NCI-H1048 (cell line): Measurements from ENCODE around the gene HSPA12B.

ENCODE experiments used
- DNase-seq: peaks from one replicate; lab custom pipeline; 2025; lab: John Stamatoyannopoulos, UW

HSPA12B gene

GRCh38 chr20:3729811-3730540 lies 2.5 kb upstream of the HSPA12B start:
- DNase-seq = no peak

DNA sequence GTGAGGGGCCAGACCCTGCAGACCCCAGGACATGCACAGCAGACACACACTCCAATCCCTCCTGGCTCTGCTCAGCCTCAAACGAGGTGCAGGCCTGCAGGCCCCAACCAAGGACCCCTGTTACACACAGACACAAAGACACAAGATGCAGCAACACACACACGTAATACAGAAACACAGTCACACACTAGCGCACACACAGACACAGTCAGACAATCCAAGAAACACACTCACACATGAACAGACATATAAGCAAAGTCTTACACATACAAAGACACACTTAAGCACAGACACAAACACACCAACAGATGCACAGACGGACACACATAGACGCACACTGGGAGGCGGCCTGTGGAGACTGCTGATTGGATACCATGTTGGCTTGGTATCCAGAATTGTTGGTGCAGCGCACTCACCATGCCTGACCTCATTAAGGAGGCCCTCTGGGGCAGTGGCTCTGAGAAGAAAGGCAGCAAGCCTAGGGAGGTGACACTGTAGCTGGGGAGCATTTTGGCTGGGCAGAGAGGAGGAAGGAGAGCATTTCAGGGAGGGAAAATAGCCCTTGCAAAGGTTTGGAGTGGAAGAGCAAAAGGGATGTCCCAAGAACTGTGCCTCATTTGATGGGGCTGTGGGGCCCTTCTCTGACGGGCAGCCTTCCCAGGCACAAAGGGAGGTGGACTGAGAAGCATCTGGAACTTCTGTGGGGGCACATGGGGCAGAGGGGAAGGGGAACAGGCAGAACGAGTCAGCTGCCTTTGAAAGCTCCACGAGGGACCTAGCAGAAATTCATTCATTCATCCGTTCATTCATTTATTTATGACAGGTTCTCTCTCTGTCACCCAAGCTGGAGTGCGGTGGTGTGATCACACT lies 1.4 kb upstream of the HSPA12B start:
- DNase-seq = no peak

- no peak for DNase-seq
Measured at GRCh38 chr20:3731944-3732326, 550 bp upstream of the HSPA12B start.

DNA sequence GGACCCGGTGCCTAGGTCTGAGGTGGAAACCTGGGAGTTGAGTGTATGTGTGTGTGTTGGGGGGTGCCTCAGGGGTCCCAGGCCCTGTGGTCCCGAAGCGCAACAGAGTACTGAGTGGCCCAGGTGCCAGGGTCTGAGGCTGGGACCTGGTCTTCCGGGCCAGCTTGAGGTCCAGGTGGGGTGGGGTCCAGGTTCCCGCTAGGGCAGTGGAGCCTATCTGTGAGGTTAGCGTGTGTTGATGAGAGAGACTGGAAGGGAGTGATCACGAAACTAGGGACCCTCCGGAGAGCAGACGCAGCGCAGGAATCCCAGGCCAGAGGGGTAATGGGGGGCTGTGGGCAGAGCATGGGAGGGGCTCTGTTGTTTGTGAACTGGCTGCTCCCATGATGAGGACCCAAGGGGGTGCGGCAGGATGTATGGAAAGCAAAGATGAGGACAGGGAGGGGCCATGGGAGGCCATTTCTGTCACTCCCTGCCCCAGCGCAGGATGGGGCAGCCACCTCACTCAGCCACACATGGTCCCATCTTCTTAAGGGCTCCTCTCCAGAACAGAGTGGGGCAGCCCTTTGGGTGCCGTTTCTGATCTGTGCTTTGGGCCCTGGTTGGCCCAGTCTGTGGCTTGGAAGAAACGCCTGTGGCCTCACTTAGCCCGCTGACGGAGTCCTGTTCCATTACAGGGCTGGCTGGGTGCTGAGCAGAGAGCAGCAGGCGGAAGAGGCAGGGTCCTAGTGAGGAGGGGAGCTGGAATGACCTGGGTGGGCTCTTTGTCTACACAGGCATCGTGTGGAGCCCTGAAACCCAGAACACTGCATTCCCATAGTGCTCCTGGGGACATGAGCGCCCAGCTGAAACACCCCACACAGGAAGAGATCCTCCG lies 872 bp downstream of the HSPA12B start:
- DNase-seq = no peak

DNA sequence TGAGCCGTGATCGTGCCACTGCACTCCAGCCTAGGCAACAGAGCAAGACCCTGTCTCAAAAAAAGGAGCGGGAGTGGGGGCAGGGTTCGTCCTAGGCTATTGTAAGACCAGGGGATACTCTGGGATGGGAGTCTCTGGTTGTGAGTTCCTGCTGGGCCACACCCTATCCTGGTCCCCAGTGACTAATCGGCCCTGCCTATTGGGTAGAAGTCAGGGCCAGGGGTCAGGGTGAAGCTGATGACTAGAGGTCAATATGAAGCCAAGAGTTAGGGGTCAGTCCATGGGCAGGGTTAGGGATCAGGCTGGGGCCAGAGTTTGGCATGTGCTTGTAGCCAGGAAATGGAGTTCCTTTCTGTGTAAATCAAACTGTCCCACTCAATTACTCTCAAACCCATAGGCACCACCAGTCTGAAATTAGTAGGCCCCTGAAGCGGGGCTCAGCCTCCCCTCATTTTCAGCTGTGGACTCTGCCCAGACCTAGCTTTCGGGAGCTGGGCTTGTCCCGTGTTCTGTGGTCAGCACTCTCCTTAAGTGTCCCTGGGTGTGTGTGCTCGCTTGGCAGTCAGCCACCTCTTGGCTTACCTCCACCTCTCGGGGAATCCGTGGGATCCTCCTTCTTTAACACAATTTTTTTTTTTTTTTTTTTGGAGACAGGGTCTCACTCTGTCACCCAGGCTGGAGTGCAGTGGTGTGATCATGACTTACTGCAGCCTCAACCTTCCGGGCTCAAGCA lies 1.8 kb downstream of the HSPA12B start:
- no peak for DNase-seq

GRCh38 chr20:3735768-3736167 lies 3.3 kb downstream of the HSPA12B start:
- no peak for DNase-seq

GRCh38 chr20:3738111-3739053 lies 5.9 kb downstream of the HSPA12B start:
- DNase-seq = no peak

DNA sequence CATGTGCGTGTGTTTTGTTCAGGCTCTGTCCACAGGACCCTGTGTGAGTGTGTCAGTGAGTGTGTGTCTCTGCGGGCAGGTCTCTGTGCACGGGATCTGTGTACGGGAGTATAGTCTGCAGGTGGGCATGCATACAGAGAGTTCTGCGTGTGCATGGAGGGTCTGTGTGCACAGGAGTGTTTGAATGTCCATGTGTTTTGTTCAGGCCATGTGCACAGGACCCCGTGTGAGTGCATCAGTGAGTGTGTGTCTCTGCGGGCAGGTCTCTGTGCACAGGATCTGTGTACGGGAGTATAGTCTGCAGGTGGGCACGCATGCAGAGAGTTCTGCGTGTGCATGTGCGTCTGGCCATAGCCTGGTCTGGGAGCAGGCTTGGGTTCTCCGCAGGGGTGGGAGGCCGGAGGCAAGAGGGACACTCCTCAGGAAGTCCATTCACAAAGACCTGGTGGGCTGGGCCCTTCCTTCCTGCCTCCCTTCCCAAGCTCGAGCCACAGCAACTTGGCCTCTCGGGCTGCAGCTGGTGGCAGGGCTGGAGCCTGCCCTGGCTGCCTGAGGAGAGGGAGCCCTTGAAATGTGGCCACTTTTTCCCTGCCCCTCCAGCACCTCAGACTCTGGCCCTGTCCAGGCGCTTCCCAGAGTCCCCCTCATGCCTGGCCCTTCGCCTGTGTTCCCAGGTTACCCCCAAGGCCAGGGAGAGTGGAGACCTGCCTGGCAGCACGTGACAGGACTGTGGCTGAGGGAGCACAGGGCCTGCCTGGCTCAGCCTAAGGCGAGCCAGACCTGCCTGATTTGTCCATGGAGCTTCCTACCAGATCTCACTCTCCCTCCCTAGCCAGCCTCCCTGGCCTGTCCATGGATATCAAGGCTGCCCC lies 6.8 kb downstream of the HSPA12B start:
- no peak for DNase-seq

- DNase-seq = no peak
Measured at GRCh38 chr20:3739926-3740451, 7.5 kb downstream of the HSPA12B start.

- no peak for DNase-seq
Measured at GRCh38 chr20:3740615-3741301, 8.3 kb downstream of the HSPA12B start.

- no peak for DNase-seq
Measured at GRCh38 chr20:3741836-3742458, 9.5 kb downstream of the HSPA12B start.

- no peak for DNase-seq
Measured at GRCh38 chr20:3743251-3743650, 10.8 kb downstream of the HSPA12B start.

GRCh38 chr20:3744037-3744436 lies 11.6 kb downstream of the HSPA12B start:
- no peak for DNase-seq

- peak; percentile 81 for DNase-seq
Measured at GRCh38 chr20:3744806-3745685, 12.6 kb downstream of the HSPA12B start.

GRCh38 chr20:3745686-3746173 lies 13.2 kb downstream of the HSPA12B start:
- DNase-seq = no peak

DNA sequence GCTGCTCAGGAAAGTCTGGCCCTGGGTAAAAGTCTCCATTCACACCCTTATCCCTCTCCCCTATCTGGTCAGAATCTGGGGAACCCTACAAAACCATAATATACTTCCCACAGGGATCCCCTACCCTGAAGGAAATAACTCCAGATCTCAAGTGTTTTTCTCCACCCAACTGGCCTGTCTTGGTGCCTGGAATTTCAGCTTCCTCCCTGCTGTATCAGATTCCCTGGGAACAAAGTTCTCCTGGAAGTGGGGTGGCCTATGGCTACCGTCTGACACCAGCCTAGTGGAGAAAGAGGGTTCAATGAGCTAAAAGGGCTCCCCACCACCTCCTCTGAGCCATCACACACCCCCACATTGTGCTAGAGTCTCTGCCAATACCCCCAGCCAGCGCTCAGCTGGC lies 15.0 kb downstream of the HSPA12B start:
- no peak for DNase-seq

GRCh38 chr20:3748073-3748472 lies 15.6 kb downstream of the HSPA12B start:
- DNase-seq = no peak
